HG03439 (cell line): ENCODE results near the gene FBXW4.
"Not testable (repeated sequence)": the region's sequence is repeated elsewhere in the genome, so short reads cannot be mapped to it uniquely, and the experiment has no call there.

ENCODE experiments used
- ATAC-seq: cut with Tn5 transposase; IDR thresholded peaks from one replicate; pipeline ENCODE4 v1.9.1; 2021; ENCODE audit warnings: mild to moderate bottlenecking, moderate library complexity; ENCODE audit not compliant: unreplicated experiment

The FBXW4 gene

DNA sequence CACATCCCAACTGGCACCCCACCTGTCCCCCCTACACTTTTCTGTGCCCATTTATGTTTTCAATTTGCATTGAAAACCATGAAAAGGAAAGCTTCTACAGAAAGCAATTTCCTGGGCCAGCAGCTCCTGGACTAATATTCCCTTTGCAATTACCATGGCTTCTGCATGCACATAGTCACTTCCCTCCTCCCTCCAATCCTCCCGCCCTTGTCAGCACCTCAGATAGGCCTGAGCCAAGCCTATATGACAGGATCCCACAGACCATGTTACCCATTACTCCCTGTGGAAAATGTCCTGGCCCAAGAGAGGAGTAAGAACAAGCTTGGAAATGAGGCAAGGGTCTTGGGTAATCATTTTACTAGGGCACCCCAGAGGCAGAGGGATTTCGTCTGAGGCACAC is 38.1 kb downstream of the FBXW4 start:
- ATAC-seq = no peak

DNA sequence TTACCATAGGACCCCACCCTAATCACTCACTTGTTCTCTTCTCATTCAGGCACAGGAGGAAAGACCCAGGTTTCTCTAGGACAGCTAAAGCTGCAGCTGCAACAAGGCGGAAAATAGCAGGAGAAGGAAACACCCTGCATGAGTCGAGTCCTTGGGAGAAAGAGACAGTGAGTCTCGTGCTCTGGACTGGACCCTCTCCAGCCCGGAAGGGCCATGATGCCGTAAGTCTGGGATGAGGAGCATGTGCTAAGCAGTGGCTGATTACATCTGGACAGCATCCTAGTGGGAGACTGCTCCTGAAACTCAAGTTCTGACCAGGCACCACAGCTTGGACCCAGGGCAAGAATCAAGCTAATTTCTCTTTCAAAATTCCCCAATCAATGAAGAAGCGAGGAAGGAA is 39.4 kb downstream of the FBXW4 start:
- ATAC-seq = no peak

DNA sequence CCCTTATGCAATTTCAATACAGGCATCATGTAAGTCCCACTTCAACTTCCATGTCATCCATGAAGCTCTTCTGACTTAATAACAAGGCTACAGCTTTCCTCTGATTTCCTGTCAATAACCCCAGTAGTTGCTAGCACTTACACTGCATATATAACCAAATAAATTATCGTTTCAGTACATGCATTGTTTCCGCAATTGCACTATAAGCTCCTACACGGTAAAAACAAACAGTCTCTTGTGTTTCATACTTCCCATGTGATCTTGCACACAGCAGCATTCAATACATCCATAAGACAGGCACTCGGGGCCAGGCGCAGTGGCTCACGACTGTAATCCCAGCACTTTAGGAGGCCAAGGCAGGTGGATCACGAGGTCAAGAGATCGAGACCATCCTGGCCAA is 41.4 kb downstream of the FBXW4 start:
- no peak for ATAC-seq

DNA sequence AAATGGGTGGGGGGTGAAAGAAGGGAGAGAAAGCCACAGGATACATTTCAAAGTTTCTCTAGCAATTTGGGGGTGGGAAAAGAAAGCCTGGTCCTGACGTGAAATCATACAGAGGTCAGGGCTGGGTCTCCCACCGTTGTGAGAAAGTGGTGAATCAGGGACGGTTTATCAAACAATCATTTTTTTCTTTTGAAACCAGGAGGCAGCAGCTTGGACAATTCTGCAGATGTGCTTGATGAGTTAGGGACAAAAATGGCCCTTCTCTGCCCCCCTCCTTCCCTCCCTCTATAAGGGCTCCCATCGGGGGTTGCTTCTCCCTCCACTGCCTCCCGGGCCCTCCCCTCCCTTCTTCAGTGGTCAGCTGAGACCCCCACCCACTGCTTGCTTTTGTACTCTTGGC is 43.6 kb downstream of the FBXW4 start:
- ATAC-seq = no peak

DNA sequence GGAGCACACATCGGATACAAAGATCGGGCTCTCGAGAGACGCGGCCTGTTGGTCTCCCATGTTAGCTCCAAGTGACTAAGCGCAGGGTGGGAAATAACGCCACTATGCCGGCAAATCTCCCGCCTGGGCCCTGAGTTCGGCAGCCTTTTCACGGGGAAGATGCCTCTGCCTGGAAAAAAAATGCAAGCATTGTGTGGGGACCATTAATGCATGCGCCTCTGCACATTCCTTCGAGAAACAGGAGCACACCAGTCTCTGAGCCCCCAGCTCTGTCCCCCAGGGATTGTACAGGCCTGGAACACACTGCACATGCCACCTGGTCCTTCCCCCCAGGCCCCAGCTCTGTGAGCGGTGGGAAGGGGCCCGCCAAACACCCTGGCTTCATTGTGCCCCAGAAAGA is 44.1 kb downstream of the FBXW4 start:
- ATAC-seq = no peak

DNA sequence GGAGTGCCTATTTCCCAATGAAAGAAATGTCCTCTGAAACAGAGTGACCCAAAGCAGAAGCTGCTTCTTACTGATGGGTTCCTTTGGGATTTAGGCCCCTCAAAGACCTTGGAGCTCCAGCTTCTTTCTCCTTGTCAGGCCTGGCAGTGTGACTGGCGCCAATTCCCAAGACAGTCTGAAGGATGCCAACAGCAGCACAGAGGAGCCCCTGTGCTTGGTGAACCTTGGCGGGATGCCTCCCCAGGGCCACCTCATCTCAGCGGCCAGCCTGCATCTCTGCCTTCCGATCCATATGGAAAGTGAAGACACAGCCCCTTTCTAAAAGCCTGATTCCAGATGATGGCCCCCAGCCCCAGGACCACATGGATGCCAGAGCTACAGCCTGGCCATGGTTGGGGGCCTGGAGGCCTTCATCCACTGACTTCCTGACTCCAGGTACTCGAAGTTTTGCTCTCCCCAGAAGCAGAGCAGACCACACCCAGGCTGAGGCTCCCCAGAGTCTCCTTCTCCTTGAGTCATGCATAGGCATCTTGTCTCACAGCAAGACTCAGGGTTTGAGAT is 45.4 kb downstream of the FBXW4 start:
- no peak for ATAC-seq

DNA sequence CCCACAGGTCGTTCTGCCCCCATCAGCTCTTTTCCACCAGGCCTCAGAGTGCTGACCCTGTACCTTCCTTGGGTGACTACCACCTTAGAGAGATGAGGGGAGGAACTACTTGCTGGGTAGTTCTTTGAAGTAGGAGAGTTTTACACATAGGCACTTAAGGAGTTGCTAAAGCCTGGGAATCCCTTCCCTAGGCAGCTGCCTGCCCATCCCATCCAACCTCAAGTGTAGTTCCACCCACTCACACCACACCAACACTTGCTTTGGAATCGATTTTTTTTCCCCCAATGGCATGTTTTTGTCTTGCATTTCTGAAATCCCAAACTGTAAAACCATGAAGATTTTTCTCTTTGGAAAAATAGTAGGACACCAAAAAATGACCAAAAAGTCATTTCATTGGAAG is 47.7 kb downstream of the FBXW4 start:
- ATAC-seq = no peak

DNA sequence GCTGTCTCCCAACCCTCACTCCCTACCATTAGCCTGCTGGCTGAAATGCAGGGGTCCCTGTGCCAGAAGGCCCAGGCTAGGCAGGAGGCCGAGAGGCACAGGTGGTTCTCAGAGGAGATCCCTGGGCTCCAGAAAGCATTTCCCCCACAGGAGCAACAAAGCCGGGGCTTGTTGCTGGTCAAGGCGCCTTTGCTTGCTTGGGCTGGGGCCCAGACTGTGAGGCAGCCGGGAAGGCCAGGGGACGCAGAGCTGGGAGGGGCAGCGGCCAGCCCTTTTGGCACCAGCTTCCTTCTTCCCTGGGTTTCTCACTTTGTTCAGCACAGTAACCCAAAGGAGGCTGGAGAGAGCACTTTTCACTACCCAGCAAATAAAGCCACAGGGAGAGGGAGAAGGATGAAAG is 48.6 kb downstream of the FBXW4 start:
- no peak for ATAC-seq

DNA sequence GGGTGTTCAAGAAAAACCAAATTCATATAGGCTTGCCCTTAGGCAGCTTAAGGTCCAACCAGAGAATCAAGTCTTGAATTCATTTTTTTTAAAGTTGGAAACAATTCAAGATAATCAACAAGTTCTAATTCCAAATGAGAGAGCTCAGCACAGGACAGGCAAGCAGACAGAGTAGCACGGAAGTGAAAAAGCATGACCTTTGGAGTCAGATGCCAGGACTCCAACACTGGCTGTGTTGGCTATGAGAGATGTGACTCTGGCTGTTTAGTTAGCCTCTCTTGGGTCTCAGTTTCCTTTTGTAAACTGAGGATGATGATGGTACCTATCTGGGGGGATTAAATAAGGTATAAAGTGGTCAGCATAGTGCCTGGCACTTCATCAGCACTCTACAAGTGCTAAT is 49.3 kb downstream of the FBXW4 start:
- ATAC-seq = no peak

DNA sequence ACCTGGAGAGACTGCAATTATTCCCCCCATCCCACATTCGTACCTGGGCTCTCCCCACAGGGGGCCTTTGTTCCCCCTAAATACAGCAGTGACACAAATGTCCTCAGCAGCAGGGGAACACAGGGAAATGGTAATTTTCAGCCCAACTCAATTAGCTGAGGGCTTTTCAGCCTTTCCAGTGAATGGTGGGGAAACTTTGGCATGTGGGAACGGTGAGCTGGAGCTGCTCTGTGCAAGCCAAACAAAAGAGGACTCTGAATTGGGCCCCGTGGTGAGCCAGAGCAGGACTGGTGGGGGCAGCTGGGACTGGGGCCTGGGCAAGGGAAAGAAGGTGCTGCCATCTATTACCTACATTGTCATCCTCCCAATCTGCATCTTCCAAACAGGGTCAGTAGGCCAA is 51.0 kb downstream of the FBXW4 start:
- ATAC-seq = no peak

DNA sequence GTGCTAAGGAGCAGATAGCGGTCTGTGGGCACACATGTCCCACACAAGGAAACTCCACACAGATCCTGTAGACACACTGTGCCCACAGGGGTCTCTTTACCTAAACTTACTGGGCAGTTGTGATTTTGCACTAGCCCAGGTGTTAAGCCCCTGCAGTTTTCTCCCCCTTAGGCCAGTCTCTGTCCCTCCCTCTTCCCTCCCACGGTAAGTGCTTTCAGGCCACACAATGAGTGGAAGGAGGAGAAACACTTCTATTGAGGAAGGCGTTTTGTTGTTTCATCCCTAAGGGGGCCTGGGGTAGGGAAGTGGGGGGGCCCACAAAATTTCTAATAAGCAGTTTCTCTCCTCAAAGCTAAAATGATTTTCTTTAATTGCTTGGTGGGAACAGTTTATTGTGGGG is 51.4 kb downstream of the FBXW4 start:
- no peak for ATAC-seq

DNA sequence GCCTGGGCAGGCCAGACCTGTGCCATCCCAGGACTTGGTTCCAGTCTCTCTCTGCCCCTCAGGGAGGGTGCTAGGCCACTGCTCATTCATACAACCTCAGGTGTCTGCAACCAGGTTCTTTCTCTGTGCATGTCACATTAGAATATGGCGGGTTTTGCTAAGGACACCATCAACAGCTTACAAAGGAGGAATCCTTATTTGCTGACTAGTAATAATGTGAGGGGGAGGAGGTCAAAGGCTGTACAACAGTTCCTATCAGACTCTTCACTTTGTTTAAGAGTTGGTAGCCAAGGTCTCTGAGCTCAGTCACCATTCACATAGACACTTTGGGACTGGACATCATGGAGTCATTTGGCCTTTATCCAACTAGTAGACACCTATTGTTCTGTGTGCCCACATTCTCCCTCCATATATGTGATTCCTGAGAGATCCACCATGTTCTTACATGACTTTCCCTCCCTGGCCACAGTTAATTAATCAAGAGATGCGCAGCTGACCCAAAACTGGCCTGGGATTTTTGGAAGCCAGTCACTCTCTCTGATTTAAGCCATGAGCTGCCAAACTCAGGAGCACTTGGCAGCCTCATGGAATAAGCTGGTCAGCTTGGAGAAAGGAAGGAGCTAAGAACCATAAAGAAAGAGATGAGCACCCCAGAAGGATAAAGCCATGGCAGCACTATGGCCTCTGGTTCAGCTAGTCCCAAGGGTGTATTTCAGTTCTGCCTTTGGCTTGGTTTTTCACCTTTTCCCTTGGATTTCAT is 55.6 kb downstream of the FBXW4 start:
- no peak for ATAC-seq

DNA sequence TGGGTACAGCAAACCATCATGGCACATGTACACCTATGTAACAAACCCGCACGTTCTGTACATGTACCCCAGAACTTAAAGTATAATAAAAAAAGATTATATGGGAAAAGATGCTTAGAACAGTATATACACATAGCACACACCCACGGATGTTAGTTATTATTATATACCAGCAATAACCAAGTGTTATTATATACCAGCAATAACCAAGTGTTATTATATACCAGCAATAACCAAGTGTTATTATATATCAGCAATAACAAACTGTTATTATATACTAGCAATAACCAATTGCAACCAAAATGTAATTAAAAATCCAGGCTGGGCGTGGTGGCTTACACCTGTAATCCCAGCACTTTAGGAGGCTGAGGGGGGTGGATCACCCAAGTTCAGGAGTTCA is 61.5 kb downstream of the FBXW4 start:
- ATAC-seq = not testable (repeated sequence)

DNA sequence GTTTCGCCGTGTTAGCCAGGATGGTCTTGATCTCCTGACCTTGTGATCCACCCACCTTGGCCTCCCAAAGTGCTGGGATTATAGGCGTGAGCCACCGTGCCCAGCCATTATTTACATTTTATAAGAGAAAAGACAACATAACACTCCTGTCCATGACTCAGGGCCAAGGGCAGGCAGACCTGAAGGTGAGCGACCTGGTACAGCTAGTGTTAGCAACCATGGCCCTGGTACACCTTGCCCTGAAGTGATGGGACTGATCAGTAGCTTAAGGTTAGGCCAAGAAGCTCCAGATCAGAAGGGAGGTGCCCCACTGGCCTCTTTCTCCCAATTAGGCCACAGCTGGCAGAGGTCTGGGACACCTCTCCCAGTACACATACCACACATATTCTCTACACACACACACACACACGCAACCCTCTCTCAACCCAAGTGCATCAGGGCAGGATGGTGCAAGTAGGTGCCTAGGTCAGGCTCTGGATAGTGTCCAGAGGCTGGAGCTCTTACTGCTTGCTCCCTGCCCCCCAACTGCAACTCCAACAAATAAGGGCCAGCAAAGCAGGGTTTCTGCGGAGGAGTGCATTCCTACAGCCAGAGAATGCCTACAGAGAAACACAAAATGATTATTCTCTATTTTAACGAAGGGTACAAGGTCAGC is 63.0 kb downstream of the FBXW4 start:
- no peak for ATAC-seq

DNA sequence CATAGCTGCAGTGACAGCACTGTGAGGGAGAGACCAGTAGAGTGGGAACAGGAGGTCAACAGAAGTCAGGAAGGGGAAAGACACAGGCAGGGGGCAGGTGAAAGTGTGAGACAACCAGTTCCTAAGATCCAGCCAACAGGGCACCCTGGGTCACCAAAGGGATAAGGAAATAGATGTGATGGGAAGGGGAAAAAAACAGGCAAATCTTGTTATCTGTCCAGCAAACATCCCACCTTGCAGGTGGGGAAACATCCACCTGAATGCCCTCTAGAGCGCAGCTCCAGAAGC is 64.4 kb downstream of the FBXW4 start:
- ATAC-seq = no peak

DNA sequence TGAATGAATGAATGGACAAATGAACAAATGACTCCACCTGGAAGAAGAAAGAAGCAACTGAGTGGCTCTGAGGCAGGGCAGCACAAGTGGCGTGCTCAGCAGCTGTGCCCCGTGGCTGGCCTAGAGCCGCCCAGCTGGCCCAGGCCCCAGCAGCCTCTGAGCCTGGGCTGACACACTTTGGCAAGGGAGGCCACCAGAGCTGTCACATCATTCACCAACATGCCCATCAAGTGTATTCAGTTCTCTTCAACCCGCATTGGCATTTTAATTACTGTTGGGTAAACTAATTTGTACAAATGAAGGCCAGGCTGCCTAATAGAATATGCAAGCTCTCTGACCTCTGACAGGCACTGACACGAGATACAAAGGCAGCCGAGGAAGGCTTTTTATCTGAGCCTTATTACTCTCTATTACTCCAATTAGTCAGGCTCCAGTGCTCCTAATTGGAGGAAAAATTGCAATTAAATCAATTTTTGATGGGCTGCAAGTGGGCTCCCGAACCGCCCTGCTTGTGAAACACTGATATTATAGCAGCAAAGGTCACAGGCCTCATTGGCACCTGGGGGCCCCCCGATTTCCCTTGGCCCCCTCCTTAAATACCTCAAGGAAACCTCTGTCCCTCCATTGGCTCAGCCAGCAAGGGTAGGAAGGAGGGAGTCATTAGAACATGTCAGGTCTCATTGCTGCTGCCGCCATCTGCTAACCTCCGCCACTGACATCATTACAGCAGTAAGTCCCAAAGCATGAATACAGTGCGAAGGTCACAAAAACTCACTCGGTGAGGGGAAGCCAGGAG is 64.9 kb downstream of the FBXW4 start:
- ATAC-seq = no peak

DNA sequence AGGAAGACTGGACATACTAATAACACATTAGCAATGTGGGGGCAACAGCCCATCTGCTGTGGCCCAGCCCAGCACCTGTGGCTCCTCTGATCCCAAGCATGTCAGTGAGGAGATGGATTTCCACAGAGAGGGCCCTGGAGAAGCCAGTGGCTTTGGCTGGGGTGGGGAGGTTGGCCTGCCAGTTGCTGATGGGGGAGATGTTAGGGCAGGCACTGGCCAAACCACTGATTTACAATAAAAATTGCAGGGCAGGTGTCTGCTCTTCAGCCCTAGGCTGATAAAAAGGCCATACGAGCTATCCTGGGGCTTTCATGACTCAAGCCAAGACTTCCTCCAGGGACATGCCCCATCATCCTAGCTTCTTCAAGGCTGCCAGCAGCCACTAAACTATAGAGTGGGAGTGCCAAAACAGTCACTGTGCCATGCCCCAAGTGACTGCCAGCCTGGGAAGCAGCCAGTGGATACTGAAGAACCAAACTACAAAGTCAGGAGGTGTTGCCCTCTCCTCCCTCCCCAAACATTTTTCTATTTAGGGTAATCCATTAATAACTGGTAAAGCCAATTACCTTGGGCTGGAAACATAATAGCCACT is 69.1 kb downstream of the FBXW4 start:
- ATAC-seq = no peak

DNA sequence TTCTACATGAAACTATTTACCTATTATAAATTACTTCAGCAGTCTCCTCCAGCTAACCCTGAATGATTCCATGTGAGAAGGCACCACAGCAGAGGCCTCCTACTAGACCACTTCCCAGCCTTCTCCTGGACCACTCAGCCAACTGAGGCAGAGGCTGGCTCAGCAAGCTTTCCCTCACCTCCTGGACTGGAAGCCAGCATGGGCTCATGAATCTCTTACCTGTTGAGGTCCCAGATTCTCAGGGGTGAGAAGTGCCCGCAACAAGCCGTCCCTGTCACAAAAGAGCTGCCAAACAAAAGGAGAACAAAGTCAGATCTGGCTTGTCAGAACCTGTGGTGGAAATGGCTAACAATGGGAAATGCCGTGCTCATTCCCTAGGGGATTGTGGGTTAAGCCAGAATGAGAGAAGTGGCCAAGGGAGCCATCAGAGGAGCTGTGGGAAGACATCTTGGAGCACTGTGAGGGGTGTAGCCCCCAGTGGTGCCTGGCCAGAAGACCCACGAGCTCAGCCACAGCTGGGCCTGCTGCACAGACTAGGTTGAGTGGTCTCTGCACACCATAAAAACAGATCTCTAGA is 70.4 kb downstream of the FBXW4 start:
- ATAC-seq = no peak

DNA sequence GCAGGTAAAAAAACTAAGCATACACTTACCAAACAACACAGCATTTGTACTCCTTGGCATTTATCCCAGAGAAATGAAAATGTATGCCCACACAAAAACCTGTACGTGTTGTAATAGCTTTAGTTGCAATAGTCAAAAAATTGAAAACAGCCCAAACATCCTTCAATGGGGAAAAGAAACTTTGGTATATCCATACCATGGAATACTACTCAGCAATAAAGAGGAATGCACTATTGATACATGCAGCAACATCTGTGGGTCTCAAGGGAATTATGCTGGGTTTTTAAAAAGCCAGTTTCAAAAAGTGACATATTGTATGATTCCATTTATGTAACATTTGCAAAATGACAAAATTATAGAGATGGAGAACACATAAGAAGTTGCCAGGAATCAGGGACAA is 71.4 kb downstream of the FBXW4 start:
- ATAC-seq = no peak

DNA sequence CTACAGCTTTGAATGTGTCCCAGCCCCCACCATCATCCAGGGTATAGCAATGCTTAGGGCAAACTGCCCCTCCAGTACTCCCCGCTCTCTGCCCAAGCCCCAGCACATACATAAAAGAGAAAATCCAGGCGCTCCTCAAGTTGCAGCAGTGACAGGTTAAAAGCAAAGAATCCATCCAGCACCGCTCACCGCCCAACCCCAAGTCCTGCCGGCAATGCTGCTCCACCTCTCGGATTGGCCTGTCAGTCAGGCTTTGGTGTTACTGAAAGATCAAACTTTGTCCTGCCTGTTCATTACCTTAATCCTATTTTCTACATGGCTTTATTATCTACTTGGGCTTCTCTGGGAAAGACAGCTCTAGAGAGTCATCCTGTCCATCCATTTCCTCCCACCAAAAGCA is 75.0 kb downstream of the FBXW4 start:
- no peak for ATAC-seq

DNA sequence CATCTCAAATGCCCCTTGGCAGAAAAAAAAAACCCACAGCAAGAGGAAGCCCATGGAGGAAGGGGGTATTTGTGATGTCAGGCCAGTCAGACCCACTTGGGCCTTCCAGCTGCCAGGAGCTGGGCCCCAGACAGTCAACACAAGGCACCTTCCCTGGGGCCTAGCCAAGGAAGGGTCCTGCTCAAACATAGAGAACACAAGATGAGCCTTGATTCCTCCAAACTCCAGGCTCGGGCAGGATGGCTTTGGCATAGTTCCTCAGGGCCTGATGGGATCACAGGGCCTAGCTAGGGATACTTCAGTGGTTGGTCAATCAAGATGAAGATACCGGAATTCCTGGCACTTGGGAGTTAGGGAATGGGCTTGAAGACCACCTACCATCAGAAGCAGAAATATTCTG is 76.1 kb downstream of the FBXW4 start:
- no peak for ATAC-seq
